GM21515 (cell line): ENCODE data around the gene LRRC10.

Source experiments
- ATAC-seq: cut with Tn5 transposase; IDR thresholded peaks from one replicate; pipeline ENCODE4 v1.9.1; 2021; ENCODE audit not compliant: unreplicated experiment

LRRC10 gene

GRCh38 chr12:69570545-69571399 is 39.9 kb downstream of the LRRC10 start:
- ATAC-seq: peak; percentile 68

GRCh38 chr12:69570000-69570516 is 40.6 kb downstream of the LRRC10 start:
- no peak for ATAC-seq

GRCh38 chr12:69569236-69569635 is 41.5 kb downstream of the LRRC10 start:
- no peak for ATAC-seq

GRCh38 chr12:69566603-69567002 is 44.1 kb downstream of the LRRC10 start:
- no peak for ATAC-seq

GRCh38 chr12:69563166-69563762 is 47.4 kb downstream of the LRRC10 start:
- no peak for ATAC-seq
